HepG2 (cell line): Measurements from ENCODE around the gene GLT1D1. TPM values are rescaled to one million over a fixed set of nuclear protein-coding genes. Genes with fewer than 3 reads are reported as not detected.

Source experiments
- ATAC-seq: fragments of 200-7000 bp; cut with Tn5 transposase; 3 replicates; pipeline ENCODE4 v1.9.1; 2020; ENCODE audit warnings: mild to moderate bottlenecking, moderate library complexity
- BruUV-seq: library from RNA; stranded (reverse); fragments of 400-500 nt; replicated peaks from 2 replicates; lab custom pipeline; 2021; lab: Mats Ljungman, UMichigan
- CTCF ChIA-PET: fragments of 300-600 bp; formaldehyde crosslinking; extraction: SDS; loops from one replicate; lab custom pipeline; 2021; ENCODE audit warnings: low total read pairs, inconsistent platforms, low intra/inter-chr PET ratio; lab: Yijun Ruan, JAX
- POLR2A ChIA-PET: fragments of 350-600 bp; sonication (Branson Sonifier 250); formaldehyde crosslinking; loops from one replicate; lab custom pipeline; 2020; ENCODE audit warnings: antibody characterized with exemption, inconsistent platforms; lab: Yijun Ruan, JAX
- DNase-seq: peaks from one replicate; pipeline ENCODE4 v3.0.0-alpha.2; 2015; ENCODE audit warnings: low spot score
- FAIRE-seq: peaks from 3 replicates; lab custom pipeline; 2011; peaks lifted over from hg19 to GRCh38; lab: Jason Lieb, UNC
- H2AFZ ChIP-seq: one replicate; pipeline ENCODE4 v1.6.1; 2011; ENCODE audit warnings: low read length, inconsistent platforms
- H3K27ac ChIP-seq: fragments of 300-600 bp; 3 replicates; pipeline ENCODE4 v1.8.0; 2011; ENCODE audit warnings: mixed run types, mild to moderate bottlenecking, mixed read lengths, low read length, inconsistent platforms; ENCODE audit not compliant: insufficient read depth; ENCODE audit errors: extremely low read length
- H3K27me3 ChIP-seq, 2 experiments: fragments of 200-600 bp in 1 of 2; 2 replicates in 1 of 2; 3 replicates in 1 of 2; pipeline versions ENCODE4 v1.6.0 to v1.8.0; 2011; ENCODE audit warnings: low read length in 2 of 2, mild to moderate bottlenecking in 2 of 2, moderate library complexity in 2 of 2, inconsistent platforms in 1 of 2; ENCODE audit not compliant: insufficient read depth in 2 of 2, control insufficient read depth in 1 of 2
- H3K36me3 ChIP-seq, 2 experiments: fragments of 200-600 bp in 1 of 2; replicated peaks in 1 of 2; 2 replicates in 1 of 2; 3 replicates in 1 of 2; pipeline versions ENCODE4 v1.5.1 to v1.8.0; 2011; ENCODE audit warnings: low read length in 2 of 2, inconsistent platforms in 1 of 2; ENCODE audit not compliant: insufficient read depth in 2 of 2, control insufficient read depth in 1 of 2
- H3K4me1 ChIP-seq: 2 replicates; pipeline ENCODE4 v1.5.1; 2012; ENCODE audit warnings: low read length, inconsistent platforms; ENCODE audit not compliant: insufficient read depth
- H3K4me2 ChIP-seq: 2 replicates; pipeline ENCODE4 v1.6.0; 2011; ENCODE audit warnings: low read depth, low read length, inconsistent platforms
- H3K4me3 ChIP-seq, 3 experiments: fragments of 200-600 bp in 1 of 3; sonication (generic), shearing (Covaris generic) in 1 of 3; replicated peaks in 1 of 3; 2 replicates each; pipeline ENCODE4 v1.5.1; 2011 to 2016; ENCODE audit warnings: low read length in 3 of 3, inconsistent platforms in 2 of 3, low read depth in 2 of 3, mild to moderate bottlenecking in 2 of 3, control low read depth in 1 of 3, mixed read lengths in 1 of 3; ENCODE audit not compliant: insufficient read depth in 1 of 3
- H3K79me2 ChIP-seq: one replicate; pipeline ENCODE4 v1.6.1; 2011; ENCODE audit warnings: low read length, inconsistent platforms; ENCODE audit not compliant: insufficient read depth
- H3K9ac ChIP-seq: 2 replicates; pipeline ENCODE4 v1.6.0; 2011; ENCODE audit warnings: mild to moderate bottlenecking, low read depth, low read length, inconsistent platforms; ENCODE audit not compliant: insufficient read depth
- H3K9me3 ChIP-seq: 2 replicates; pipeline ENCODE4 v1.5.1; 2012; ENCODE audit warnings: mild to moderate bottlenecking, low read length
- H4K20me1 ChIP-seq: 2 replicates; pipeline ENCODE4 v1.6.0; 2011; ENCODE audit warnings: inconsistent platforms, mild to moderate bottlenecking, low read length, moderate library complexity; ENCODE audit not compliant: insufficient read depth
- ATF2 ChIP-seq: sonication (generic); formaldehyde crosslinking; IDR thresholded peaks from 2 replicates; pipeline ENCODE4 v1.4.0; 2020; ENCODE audit warnings: missing genetic modification reagents
- JUNB ChIP-seq: sonication (generic); formaldehyde crosslinking; IDR thresholded peaks from 2 replicates; pipeline ENCODE4 v1.8.0; 2022; ENCODE audit warnings: missing genetic modification reagents, mild to moderate bottlenecking, borderline replicate concordance
- KDM5B ChIP-seq: sonication (generic); formaldehyde crosslinking; IDR thresholded peaks from 2 replicates; pipeline ENCODE4 v1.4.0; 2020; ENCODE audit warnings: missing genetic modification reagents, mild to moderate bottlenecking, borderline replicate concordance
- MAFK ChIP-seq, 2 experiments: IDR thresholded peaks in 1 of 2; conservative IDR thresholded peaks in 1 of 2; 2 replicates each; pipeline ENCODE4 v1.6.1; 2011; ENCODE audit warnings: improper control_type of control experiment in 2 of 2, low read length in 2 of 2
- MATR3 ChIP-seq: sonication (generic); formaldehyde crosslinking; IDR thresholded peaks from 2 replicates; pipeline ENCODE4 v1.4.0; 2020; ENCODE audit warnings: missing genetic modification reagents
- NFE2L1 ChIP-seq: sonication (generic); formaldehyde crosslinking; IDR thresholded peaks from 2 replicates; pipeline ENCODE4 v1.4.0; 2020; ENCODE audit warnings: missing genetic modification reagents, mild to moderate bottlenecking, borderline replicate concordance
- POLR2AphosphoS5 ChIP-seq: IDR thresholded peaks from 2 replicates; pipeline ENCODE4 v1.6.1; 2012; ENCODE audit warnings: low read depth, low read length
- SALL1 ChIP-seq: sonication (generic); formaldehyde crosslinking; IDR thresholded peaks from 2 replicates; pipeline ENCODE4 v1.8.0; 2022; ENCODE audit warnings: mild to moderate bottlenecking, missing genetic modification reagents
- SAP130 ChIP-seq: IDR thresholded peaks from 2 replicates; pipeline ENCODE4 v1.6.1; 2016; ENCODE audit warnings: low read depth
- SIN3B ChIP-seq: fragments of 150-350 bp; IDR thresholded peaks from 2 replicates; pipeline ENCODE4 v1.6.1; 2014; ENCODE audit warnings: low read length
- TAF1 ChIP-seq: sonication (generic); formaldehyde crosslinking; IDR thresholded peaks from 2 replicates; pipeline ENCODE4 v1.4.0; 2020; ENCODE audit warnings: missing genetic modification reagents
- ZNF232 ChIP-seq: sonication (generic); formaldehyde crosslinking; IDR thresholded peaks from 2 replicates; pipeline ENCODE4 v1.4.0; 2020; ENCODE audit warnings: missing genetic modification reagents, borderline replicate concordance
- ZNF234 ChIP-seq: sonication (generic); formaldehyde crosslinking; conservative IDR thresholded peaks from 2 replicates; pipeline ENCODE4 v1.5.1; 2020; ENCODE audit warnings: mild to moderate bottlenecking, missing genetic modification reagents
- ZNF263 ChIP-seq: sonication (generic); formaldehyde crosslinking; IDR thresholded peaks from 2 replicates; pipeline ENCODE4 v1.4.0; 2020; ENCODE audit warnings: missing genetic modification reagents
- ZNF484 ChIP-seq: sonication (generic); formaldehyde crosslinking; IDR thresholded peaks from 2 replicates; pipeline ENCODE4 v1.5.1; 2020; ENCODE audit warnings: mild to moderate bottlenecking, low read depth, missing genetic modification reagents, borderline replicate concordance
- ZNF670 ChIP-seq: sonication (generic); formaldehyde crosslinking; IDR thresholded peaks from 2 replicates; pipeline ENCODE4 v1.8.0; 2022; ENCODE audit warnings: mild to moderate bottlenecking, missing genetic modification reagents, borderline replicate concordance
- WGBS: methylation state at CpG from one replicate; pipeline ENCODE4 v1.1.6; 2017; ENCODE audit warnings: low lambda C conversion rate; 5-methylcytosine and 5-hydroxymethylcytosine counted together
- in situ Hi-C: cut with HindIII; loops from 2 replicates; pipeline ENCODE4 v1.10.0; 2017; ENCODE audit warnings: low pct_unique_long_range_greater_than_20kb; ENCODE audit not compliant: extremely low pct_ligation_motif_present
- intact Hi-C: fragments of 100-400 bp; cut with micrococcal nuclease; formaldehyde crosslinking; loops from one replicate; pipeline ENCODE4 v1.10.0; 2022; ENCODE audit not compliant: unreplicated experiment
- polyA plus RNA-seq, 8 experiments: library from polyadenylated mRNA; depleted of rRNA in 3 of 8; stranded (reverse) in 7 of 8; unstranded in 1 of 8; fragments of >200 nt; fragmentation: Illumina TruSeq in 4 of 8; extraction: Trizol in 4 of 8; gene quantifications; 2 replicates each; pipeline versions ENCODE4 v1.2.1 to v1.2.3, GENCODE V29; 2011 to 2016; ENCODE audit warnings: low read depth in 4 of 8, missing spikeins in 1 of 8, mixed read lengths in 1 of 8; ENCODE audit not compliant: insufficient read depth in 1 of 8
- total RNA-seq, 5 experiments: library from RNA; depleted of rRNA; stranded (reverse); fragments of >200 nt; fragmentation: Illumina TruSeq; extraction: Trizol; gene quantifications; 2 replicates each; pipeline ENCODE4 v1.2.3, GENCODE V29; 2016; ENCODE audit warnings: low read depth in 1 of 5

Gene GLT1D1
- total and polyA plus RNA-seq, 2 of the 13 experiments (the other 11 are each of a cell fraction or from before 2014, with no cell fraction given): 0.09 to 0.17 TPM

GRCh38 chr12:128944956-128945355, 91.7 kb downstream of the GLT1D1 start:
- FAIRE-seq: no peak

More at GRCh38 chr12:128944956-128945355, 91.7 kb downstream of the GLT1D1 start:
- TF ChIP-seq MATR3 (CRISPR knock-in tag) (no peak), SIN3B (no peak), POLR2AphosphoS5 (no peak), TAF1 (no peak), ZNF263 (CRISPR knock-in tag) (no peak), SALL1 (CRISPR knock-in tag) (no peak), JUNB (CRISPR knock-in tag) (no peak), ZNF232 (CRISPR knock-in tag) (no peak), ZNF484 (no peak), ZNF670 (CRISPR knock-in tag) (no peak), ATF2 (CRISPR knock-in tag) (no peak), SAP130 (CRISPR knock-in tag) (no peak), ZNF234 (CRISPR knock-in tag) (no peak), KDM5B (CRISPR knock-in tag) (no peak), NFE2L1 (CRISPR knock-in tag) (no peak), MAFK (conservative IDR thresholded peaks at IDR 0.05 in 1 of 2, IDR thresholded peaks at IDR 0.05 in 1 of 2; ENCODE audit: low read length in 2 of 2) (no peak)
- H3K9me3 ChIP-seq: no peaks in the 10 kb centered on the region
- H3K4me2 ChIP-seq: no peak overlapping the region
- no TSS peak for BruUV-seq
- no peaks in the 10 kb centered on the region for H3K36me3 ChIP-seq
- POLR2A ChIA-PET: no interaction called here
- CTCF ChIA-PET: no interaction called here
- in situ Hi-C loops (no loop called here), intact Hi-C loops (no loop called here)
- peaks cover 0 to 7% of the 10 kb centered on the region in 2 experiments; a peak in 2 of 5 replicates for H3K27me3 ChIP-seq
- H3K79me2 ChIP-seq: no peaks in the 10 kb centered on the region
- no peak overlapping the region for H2AFZ ChIP-seq
- H3K4me3 ChIP-seq: no peak overlapping the region
- no peaks in the 10 kb centered on the region for H4K20me1 ChIP-seq
- no peak for ATAC-seq
- no peak overlapping the region for H3K27ac ChIP-seq
- no peaks in the 10 kb centered on the region for H3K4me1 ChIP-seq
- no peak for DNase-seq
- 64% methylated on average over 13 of the region's 27 CpGs for WGBS
- no peak overlapping the region for H3K9ac ChIP-seq
